Neuronal stem cell (in vitro differentiated cells): ENCODE data around the gene STARD4.

ENCODE experiments used
- DNase-seq: peaks from one replicate; pipeline ENCODE4 v3.0.0-alpha.2; 2013; ENCODE audit warnings: low spot score
- H2AFZ ChIP-seq: one replicate; pipeline ENCODE4 v1.6.1; 2013; ENCODE audit warnings: mild to moderate bottlenecking, low read length, inconsistent platforms
- H2AK5ac ChIP-seq: 2 replicates; pipeline ENCODE4 v1.6.1; 2013; ENCODE audit warnings: low read depth, mild to moderate bottlenecking, inconsistent platforms, low read length, moderate library complexity, mixed read lengths
- H2BK120ac ChIP-seq: 2 replicates; pipeline ENCODE4 v1.6.1; 2013; ENCODE audit warnings: low read depth, mild to moderate bottlenecking, inconsistent platforms, low read length, moderate library complexity, mixed read lengths
- H2BK12ac ChIP-seq: one replicate; pipeline ENCODE4 v1.6.1; 2013; ENCODE audit warnings: low read length, inconsistent platforms
- H2BK15ac ChIP-seq: 2 replicates; pipeline ENCODE4 v1.6.1; 2013; ENCODE audit warnings: mild to moderate bottlenecking, low read length, inconsistent platforms, mixed read lengths
- H2BK5ac ChIP-seq: one replicate; pipeline ENCODE4 v1.6.1; 2013; ENCODE audit warnings: inconsistent platforms, mild to moderate bottlenecking, low read length, moderate library complexity
- H3K14ac ChIP-seq: one replicate; pipeline ENCODE4 v1.6.1; 2013; ENCODE audit warnings: low read length, inconsistent platforms
- H3K18ac ChIP-seq: 2 replicates; pipeline ENCODE4 v1.6.1; 2013; ENCODE audit warnings: low read length, inconsistent platforms
- H3K23ac ChIP-seq: 2 replicates; pipeline ENCODE4 v1.6.1; 2013; ENCODE audit warnings: low read depth, mild to moderate bottlenecking, mixed read lengths, low read length, inconsistent platforms; ENCODE audit not compliant: poor library complexity
- H3K27ac ChIP-seq: replicated peaks from 3 replicates; pipeline ENCODE4 v1.5.1; 2013; ENCODE audit warnings: low read length, inconsistent platforms
- H3K27me3 ChIP-seq, 3 experiments: 2 replicates each; pipeline ENCODE4 v1.6.1; 2013; ENCODE audit warnings: low read length in 3 of 3, mild to moderate bottlenecking in 2 of 3, inconsistent platforms in 1 of 3, low read depth in 1 of 3, mixed read lengths in 1 of 3, moderate library complexity in 1 of 3; ENCODE audit not compliant: control insufficient read depth in 3 of 3, insufficient read depth in 3 of 3
- H3K36me3 ChIP-seq, 2 donors: replicated peaks in 1 of 2; 2 replicates each; pipeline ENCODE4 v1.6.1; 2013; ENCODE audit warnings: low read length in 2 of 2; ENCODE audit not compliant: control insufficient read depth in 2 of 2, insufficient read depth in 2 of 2
- H3K4ac ChIP-seq: 2 replicates; pipeline ENCODE4 v1.6.1; 2013; ENCODE audit warnings: inconsistent platforms, mild to moderate bottlenecking, low read length, moderate library complexity
- H3K4me1 ChIP-seq, 2 donors: 1 replicate in 1 of 2; 2 replicates in 1 of 2; pipeline ENCODE4 v1.6.1; 2013; ENCODE audit warnings: low read length in 2 of 2, low read depth in 1 of 2; ENCODE audit not compliant: control insufficient read depth in 2 of 2, insufficient read depth in 1 of 2
- H3K4me2 ChIP-seq: one replicate; pipeline ENCODE4 v1.6.1; 2013; ENCODE audit warnings: mild to moderate bottlenecking, low read length, inconsistent platforms; ENCODE audit not compliant: insufficient read depth, poor library complexity, severe bottlenecking
- H3K4me3 ChIP-seq, 2 donors: 2 replicates each; pipeline ENCODE4 v1.5.1; 2013; ENCODE audit warnings: low read length in 2 of 2, mild to moderate bottlenecking in 2 of 2, inconsistent platforms in 1 of 2, moderate library complexity in 1 of 2
- H3K79me1 ChIP-seq: one replicate; pipeline ENCODE4 v1.6.1; 2013; ENCODE audit warnings: low read depth, mild to moderate bottlenecking, inconsistent platforms, low read length, moderate library complexity
- H3K9ac ChIP-seq: one replicate; pipeline ENCODE4 v1.6.1; 2013; ENCODE audit warnings: mild to moderate bottlenecking, low read depth, low read length, inconsistent platforms; ENCODE audit not compliant: poor library complexity
- H3K9me3 ChIP-seq, 2 donors: replicated peaks in 1 of 2; 2 replicates each; pipeline versions ENCODE3 to v1.6.1; 2013; ENCODE audit warnings: low read length in 2 of 2, mild to moderate bottlenecking in 2 of 2, inconsistent platforms in 1 of 2, low read depth in 1 of 2, mixed read lengths in 1 of 2, moderate library complexity in 1 of 2; ENCODE audit not compliant: control insufficient read depth in 2 of 2, insufficient read depth in 1 of 2
- H4K8ac ChIP-seq: one replicate; pipeline ENCODE4 v1.6.1; 2013; ENCODE audit warnings: low read depth, mild to moderate bottlenecking, inconsistent platforms, low read length, moderate library complexity
- H4K91ac ChIP-seq: one replicate; pipeline ENCODE4 v1.6.1; 2013; ENCODE audit warnings: low read length, low read depth, mild to moderate bottlenecking, inconsistent platforms; ENCODE audit not compliant: poor library complexity
- WGBS, 2 donors: extraction: QIAGEN DNeasy Blood & Tissue Kit; methylation state at CpG; one replicate each; pipeline ENCODE4 v1.1.7; 2013; ENCODE audit warnings: missing lambda C conversion rate in 2 of 2, mixed read lengths in 1 of 2; ENCODE audit not compliant: insufficient read length in 2 of 2, insufficient replicate concordance in 1 of 2; ENCODE audit errors: extremely low coverage in 2 of 2; 5-methylcytosine and 5-hydroxymethylcytosine counted together

Gene STARD4

DNA sequence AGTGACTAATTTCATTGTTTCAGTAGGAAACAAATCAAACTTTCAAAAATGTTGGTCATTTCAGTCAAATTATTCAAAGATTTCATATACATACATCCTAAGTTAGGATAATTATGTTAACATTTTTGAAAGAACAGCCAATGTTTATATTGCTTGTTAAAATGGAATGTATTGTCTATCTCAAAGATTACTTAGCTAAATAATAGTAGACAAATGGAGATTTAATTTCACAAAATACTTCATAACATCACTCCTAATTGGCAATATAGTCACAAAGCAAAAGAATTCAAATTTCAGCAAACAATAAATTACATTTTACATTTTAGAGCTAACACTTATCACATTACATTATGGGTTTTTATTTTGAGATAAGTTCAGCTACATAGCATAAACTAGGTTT is 25.4 kb downstream of the STARD4 start:
- Histone ChIP-seq H3K4me3 (no peak overlapping the region), H3K27me3 (no peaks in the 10 kb centered on the region), H3K4ac (no peak overlapping the region), H3K4me2 (no peak overlapping the region), H2BK15ac (no peak overlapping the region), H2AFZ (no peak overlapping the region), H2AK5ac (no peak overlapping the region), H3K18ac (no peak overlapping the region), H3K27ac (no peak overlapping the region), H2BK12ac (no peak overlapping the region), H2BK120ac (no peak overlapping the region), H2BK5ac (no peak overlapping the region), H3K23ac (no peak overlapping the region), H3K79me1 (no peaks in the 10 kb centered on the region), H3K9me3 (no peaks in the 10 kb centered on the region), H3K9ac (no peak overlapping the region), H3K14ac (no peak overlapping the region), H4K91ac (no peak overlapping the region), H4K8ac (no peak overlapping the region), H3K4me1 (peaks cover 0 to 2% of the 10 kb centered on the region in 2 donors), H3K36me3 (no peaks in the 10 kb centered on the region)
- DNase-seq: no peak

DNA sequence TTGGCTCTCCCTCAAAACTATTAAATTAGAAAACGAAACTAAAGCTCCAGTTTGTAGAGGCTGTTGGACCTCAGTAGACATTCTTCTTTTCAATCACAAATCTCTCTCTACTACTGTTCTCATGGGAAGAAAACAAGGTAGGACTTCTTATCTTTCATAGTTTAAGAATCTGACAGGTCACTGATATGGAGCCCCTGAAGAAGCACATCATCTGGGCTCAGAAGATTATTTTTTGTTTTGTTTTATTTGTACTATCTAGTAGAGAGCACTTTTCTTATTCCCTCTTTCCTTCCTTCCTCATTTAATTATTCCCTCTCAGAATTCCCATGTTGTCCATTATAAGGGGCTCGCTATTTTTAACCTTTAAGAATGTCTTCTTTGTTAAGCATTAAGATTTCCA is 26.3 kb downstream of the STARD4 start:
- H3K9me3 ChIP-seq: no peaks in the 10 kb centered on the region
- no peak overlapping the region for H2AFZ ChIP-seq
- WGBS, 2 donors: no CpG with 5 or more reads among the region's 2 CpGs
- H3K4me3 ChIP-seq: no peak overlapping the region
- no peak overlapping the region for H3K9ac ChIP-seq
- H3K79me1 ChIP-seq: no peaks in the 10 kb centered on the region
- no peak overlapping the region for H4K8ac ChIP-seq
- H2BK5ac ChIP-seq: no peak overlapping the region
- H3K27me3 ChIP-seq: no peaks in the 10 kb centered on the region
- no peaks in the 10 kb centered on the region for H3K36me3 ChIP-seq
- no peak overlapping the region for H3K4me2 ChIP-seq
- H2AK5ac ChIP-seq: no peak overlapping the region
- no peak overlapping the region for H2BK12ac ChIP-seq
- no peak overlapping the region for H3K27ac ChIP-seq
- no peak overlapping the region for H3K14ac ChIP-seq
- H3K4me1 ChIP-seq: peaks cover 0 to 2% of the 10 kb centered on the region in 2 donors
- H2BK15ac ChIP-seq: no peak overlapping the region
- H2BK120ac ChIP-seq: no peak overlapping the region
- no peak overlapping the region for H3K4ac ChIP-seq
- H3K23ac ChIP-seq: no peak overlapping the region
- H3K18ac ChIP-seq: no peak overlapping the region
- no peak for DNase-seq
- H4K91ac ChIP-seq: no peak overlapping the region

DNA sequence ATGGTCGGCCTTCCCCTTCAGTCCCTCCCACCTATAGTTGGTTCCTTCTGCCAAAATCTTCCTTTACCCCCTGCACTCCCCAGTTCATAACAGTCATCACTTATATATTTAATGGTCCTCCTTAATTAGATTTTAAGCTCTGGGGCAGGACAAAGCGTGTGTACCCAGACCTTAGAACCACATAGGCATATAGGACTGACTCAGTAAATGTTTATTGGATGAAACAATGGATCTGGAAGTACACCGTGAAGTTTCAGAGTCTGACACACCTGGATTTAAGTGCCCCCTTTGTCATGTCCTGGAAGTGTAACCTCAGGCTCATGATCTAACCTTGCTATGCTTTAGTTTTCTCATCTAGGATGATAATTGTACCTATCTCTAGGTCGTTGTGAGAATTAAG is 32.0 kb downstream of the STARD4 start:
- H2BK120ac ChIP-seq: no peak overlapping the region
- H3K9ac ChIP-seq: no peak overlapping the region
- WGBS, 2 donors: no CpG with 5 or more reads among the region's 4 CpGs
- H2AK5ac ChIP-seq: no peak overlapping the region
- H3K4me3 ChIP-seq: no peak overlapping the region
- H2BK15ac ChIP-seq: no peak overlapping the region
- H4K91ac ChIP-seq: no peak overlapping the region
- H3K27ac ChIP-seq: no peak overlapping the region
- H3K79me1 ChIP-seq: no peaks in the 10 kb centered on the region
- no peaks in the 10 kb centered on the region for H3K27me3 ChIP-seq
- H2BK12ac ChIP-seq: no peak overlapping the region
- H3K18ac ChIP-seq: no peak overlapping the region
- H4K8ac ChIP-seq: no peak overlapping the region
- no peaks in the 10 kb centered on the region for H3K36me3 ChIP-seq
- H3K14ac ChIP-seq: no peak overlapping the region
- H3K4ac ChIP-seq: no peak overlapping the region
- H3K4me1 ChIP-seq: no peaks in the 10 kb centered on the region
- H2AFZ ChIP-seq: no peak overlapping the region
- DNase-seq: no peak
- H3K4me2 ChIP-seq: no peak overlapping the region
- no peak overlapping the region for H3K23ac ChIP-seq
- no peaks in the 10 kb centered on the region for H3K9me3 ChIP-seq
- no peak overlapping the region for H2BK5ac ChIP-seq

DNA sequence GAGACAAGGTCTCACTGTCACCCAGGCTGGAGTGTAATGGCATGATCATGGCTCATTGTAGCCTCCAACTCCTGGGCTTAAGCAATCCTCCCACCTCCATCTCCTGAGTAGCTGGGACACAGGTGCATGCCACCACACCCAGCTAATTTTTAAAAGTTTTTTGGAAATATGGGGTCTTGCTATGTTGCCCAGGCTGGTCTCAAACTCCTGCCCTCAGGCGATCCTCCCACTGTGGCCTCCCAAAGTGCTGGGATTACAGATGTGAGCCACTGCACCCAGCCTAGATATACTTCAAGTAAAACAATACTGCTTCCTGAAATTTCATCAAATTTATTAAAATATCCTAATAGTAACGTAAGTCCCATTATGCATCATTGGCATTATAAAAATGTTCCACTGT is 33.4 kb downstream of the STARD4 start:
- no peaks in the 10 kb centered on the region for H3K79me1 ChIP-seq
- H3K4me1 ChIP-seq: no peaks in the 10 kb centered on the region
- no peak overlapping the region for H2BK5ac ChIP-seq
- no peak overlapping the region for H2AK5ac ChIP-seq
- no peak overlapping the region for H4K91ac ChIP-seq
- no peak overlapping the region for H3K14ac ChIP-seq
- no peak overlapping the region for H4K8ac ChIP-seq
- no peak overlapping the region for H2BK120ac ChIP-seq
- H2AFZ ChIP-seq: no peak overlapping the region
- H3K9ac ChIP-seq: no peak overlapping the region
- no peaks in the 10 kb centered on the region for H3K9me3 ChIP-seq
- no CpG with 5 or more reads among the region's 2 CpGs for WGBS, 2 donors
- no peaks in the 10 kb centered on the region for H3K27me3 ChIP-seq
- H3K27ac ChIP-seq: no peak overlapping the region
- H3K18ac ChIP-seq: no peak overlapping the region
- H2BK12ac ChIP-seq: no peak overlapping the region
- H3K4me3 ChIP-seq: no peak overlapping the region
- no peak overlapping the region for H2BK15ac ChIP-seq
- H3K4me2 ChIP-seq: no peak overlapping the region
- H3K23ac ChIP-seq: no peak overlapping the region
- DNase-seq: no peak
- H3K4ac ChIP-seq: no peak overlapping the region
- no peaks in the 10 kb centered on the region for H3K36me3 ChIP-seq
